GM18870 (cell line): ENCODE measurements around the gene BCOR.

ENCODE experiments used
- ATAC-seq: cut with Tn5 transposase; IDR thresholded peaks from one replicate; pipeline ENCODE4 v1.9.1; 2021; ENCODE audit warnings: moderate library complexity; ENCODE audit not compliant: unreplicated experiment

Gene BCOR

GRCh38 chrX:40035726-40036125, 62.0 kb downstream of the BCOR start:
- ATAC-seq, result no peak

GRCh38 chrX:40031911-40032310, 65.8 kb downstream of the BCOR start:
- no peak for ATAC-seq

GRCh38 chrX:40030205-40030604, 67.6 kb downstream of the BCOR start:
- no peak for ATAC-seq

- peak; percentile 66 for ATAC-seq
Observed at GRCh38 chrX:40022421-40022820, 75.3 kb downstream of the BCOR start.

- no peak for ATAC-seq
Observed at GRCh38 chrX:40021647-40022046, 76.1 kb downstream of the BCOR start.

GRCh38 chrX:40019541-40019940, 78.2 kb downstream of the BCOR start:
- no peak for ATAC-seq

- no peak for ATAC-seq
Observed at GRCh38 chrX:40018041-40018440, 79.7 kb downstream of the BCOR start.

GRCh38 chrX:40016749-40017148, 81.0 kb downstream of the BCOR start:
- ATAC-seq, result no peak

GRCh38 chrX:40015693-40016092, 82.1 kb downstream of the BCOR start:
- no peak for ATAC-seq

GRCh38 chrX:40013266-40014195, 84.2 kb downstream of the BCOR start:
- ATAC-seq, result no peak

GRCh38 chrX:40012868-40013265, 84.9 kb downstream of the BCOR start:
- ATAC-seq, result no peak

- no peak for ATAC-seq
Observed at GRCh38 chrX:40012039-40012867, 85.5 kb downstream of the BCOR start.

- no peak for ATAC-seq
Observed at GRCh38 chrX:40011322-40012038, 86.3 kb downstream of the BCOR start.

GRCh38 chrX:40010550-40011321, 87.0 kb downstream of the BCOR start:
- no peak for ATAC-seq

- ATAC-seq, result no peak
Observed at GRCh38 chrX:40009890-40010289, 87.9 kb downstream of the BCOR start.

GRCh38 chrX:40009462-40009851, 88.3 kb downstream of the BCOR start:
- ATAC-seq, result no peak

GRCh38 chrX:40008791-40009461, 88.8 kb downstream of the BCOR start:
- no peak for ATAC-seq

GRCh38 chrX:40007756-40008705, 89.7 kb downstream of the BCOR start:
- no peak for ATAC-seq
